Neuron (in vitro differentiated cells): ENCODE results near the gene DUSP18.
"Not testable (repeated sequence)": the region's sequence is repeated elsewhere in the genome, so short reads cannot be mapped to it uniquely, and the experiment has no call there.

ENCODE experiments used
- H2AFZ ChIP-seq: one replicate; pipeline ENCODE4 v1.6.1; 2013; ENCODE audit warnings: low read depth, mild to moderate bottlenecking, inconsistent platforms, low read length, moderate library complexity
- H3K27me3 ChIP-seq: one replicate; pipeline ENCODE4 v1.6.1; 2013; ENCODE audit warnings: low read length; ENCODE audit not compliant: insufficient read depth
- H3K36me3 ChIP-seq: one replicate; pipeline ENCODE4 v1.6.1; 2013; ENCODE audit warnings: low read length; ENCODE audit not compliant: insufficient read depth
- H3K4me1 ChIP-seq: one replicate; pipeline ENCODE4 v1.6.1; 2013; ENCODE audit warnings: low read length; ENCODE audit not compliant: insufficient read depth
- H3K4me3 ChIP-seq: 2 replicates; pipeline ENCODE4 v1.5.1; 2013; ENCODE audit warnings: mild to moderate bottlenecking, low read length, moderate library complexity
- H3K9me3 ChIP-seq: one replicate; pipeline ENCODE4 v1.6.1; 2013; ENCODE audit warnings: low read length

DUSP18 gene

DNA sequence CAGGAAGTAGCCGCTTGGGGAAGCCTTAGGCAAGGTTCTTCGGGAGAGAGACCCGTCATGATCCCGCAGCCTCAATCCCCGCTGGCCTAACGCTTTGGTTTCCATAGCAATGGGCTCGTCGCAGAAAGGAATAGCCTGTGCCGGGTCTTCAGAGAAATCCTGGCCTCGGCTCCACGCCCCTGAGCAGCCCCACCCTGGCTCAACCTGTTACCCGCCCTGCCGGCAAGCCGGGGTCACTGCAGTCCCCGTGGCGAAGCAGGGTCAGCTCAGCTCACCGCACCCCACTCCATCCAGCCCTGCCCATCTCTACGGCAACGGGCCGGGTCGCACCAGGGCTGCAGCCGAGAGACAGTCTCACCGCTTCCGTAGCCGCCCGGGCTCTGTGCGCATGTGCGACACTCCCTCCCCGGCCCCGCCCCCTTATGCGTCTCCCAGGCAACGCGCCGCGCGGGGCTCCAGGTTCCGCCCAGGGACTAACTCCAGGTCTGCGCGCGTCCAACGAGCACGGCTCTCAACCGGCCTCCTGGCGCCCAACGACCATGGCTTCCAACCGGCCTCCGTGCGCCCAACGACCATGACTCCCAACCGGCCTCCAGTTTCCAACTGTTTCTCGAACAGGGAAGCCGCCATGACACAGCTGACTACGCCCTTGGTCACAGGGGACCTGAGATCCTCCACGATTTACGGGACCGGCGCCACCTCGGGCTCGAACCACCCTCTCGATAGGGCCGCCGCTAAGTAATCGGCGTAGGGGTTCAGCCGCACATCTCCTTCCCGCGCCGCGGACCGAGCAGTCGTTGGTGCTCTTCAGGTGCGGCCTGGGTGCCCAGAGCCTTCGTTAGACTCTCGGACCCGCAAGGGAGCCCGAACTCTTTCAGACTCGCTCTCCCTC, at the start of gene DUSP18:
DUSP18 (minus strand) TSS at position 382 of the 892 bp plus-strand sequence. CDS start 3,872 bp downstream, outside the sequence.
- Histone ChIP-seq H3K27me3 (peaks cover 4% of the 10 kb centered on the region), H3K9me3 (no peaks in the 10 kb centered on the region), H2AFZ (peak within 1 kb of the TSS; percentile 86), H3K4me1 (peaks cover 13% of the 10 kb centered on the region), H3K4me3 (peak within 1 kb of the TSS; percentile 72), H3K36me3 (no peaks in the 10 kb centered on the region)

DNA sequence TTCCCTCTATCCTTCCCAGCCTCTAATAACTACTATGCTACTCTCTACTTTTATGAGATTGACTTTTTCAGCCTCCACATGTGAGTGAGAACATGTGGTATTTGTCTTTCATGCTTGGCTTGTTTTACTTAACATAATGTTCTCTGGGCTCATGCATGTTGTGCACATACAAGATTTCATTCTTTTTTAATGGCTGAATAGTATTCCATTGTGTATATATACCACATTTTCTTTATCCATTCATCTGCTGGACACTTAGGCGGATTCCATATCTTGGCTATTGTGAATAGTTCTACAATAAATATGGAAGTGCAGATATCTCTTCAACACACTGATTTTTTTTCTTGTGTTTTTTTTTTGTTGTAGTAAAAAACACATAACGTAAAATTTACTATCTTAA, 46.4 kb upstream of the DUSP18 start:
- Histone ChIP-seq H3K9me3 (no peaks in the 10 kb centered on the region), H3K4me3 (no peak overlapping the region), H3K4me1 (no peaks in the 10 kb centered on the region), H3K27me3 (no peaks in the 10 kb centered on the region), H3K36me3 (no peaks in the 10 kb centered on the region), H2AFZ (no peak overlapping the region)

DNA sequence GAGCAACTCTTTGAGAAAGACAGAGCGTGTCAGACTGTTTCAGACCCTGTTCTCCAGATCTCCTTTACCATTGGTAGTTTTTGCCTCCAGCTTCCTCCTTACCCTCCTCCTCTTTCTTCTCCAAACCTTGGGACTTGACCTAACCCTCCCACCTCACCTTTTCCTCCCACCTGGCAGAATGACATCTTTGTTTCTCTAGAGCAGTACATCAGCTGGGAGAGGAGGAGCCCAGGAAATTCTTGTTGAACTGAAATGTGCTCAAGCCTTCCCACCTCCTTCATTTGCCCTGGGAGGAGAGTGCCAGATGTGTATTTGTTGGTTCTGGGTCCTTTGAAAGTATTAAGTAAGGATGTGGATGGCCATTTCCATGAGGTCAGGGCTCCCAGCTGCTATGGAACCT, 44.4 kb upstream of the DUSP18 start:
- H3K4me3 ChIP-seq: no peak overlapping the region
- no peak overlapping the region for H2AFZ ChIP-seq
- no peaks in the 10 kb centered on the region for H3K36me3 ChIP-seq
- H3K9me3 ChIP-seq: no peaks in the 10 kb centered on the region
- no peaks in the 10 kb centered on the region for H3K4me1 ChIP-seq
- no peaks in the 10 kb centered on the region for H3K27me3 ChIP-seq

DNA sequence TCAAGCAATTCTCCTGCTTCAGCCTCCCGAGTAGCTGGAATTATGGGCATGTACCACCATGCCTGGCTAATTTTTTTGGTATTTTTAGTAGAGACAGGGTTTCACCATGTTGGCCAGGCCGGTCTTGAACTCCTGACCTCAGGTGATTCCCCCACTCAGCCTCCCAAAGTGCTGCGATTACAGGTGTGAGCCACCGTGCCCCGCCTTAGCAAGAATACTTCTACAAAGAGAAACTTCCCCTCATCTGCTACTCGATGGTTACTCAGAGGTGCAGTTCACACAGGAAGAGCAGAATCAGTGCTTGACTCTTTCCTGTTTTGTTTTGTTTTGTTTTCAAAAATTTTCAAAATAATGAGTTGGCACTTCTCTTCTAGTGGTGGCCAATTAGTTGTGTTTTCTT, 42.3 kb upstream of the DUSP18 start:
- not testable (repeated sequence) for H2AFZ ChIP-seq, H3K27me3 ChIP-seq, H3K4me3 ChIP-seq, H3K36me3 ChIP-seq, H3K9me3 ChIP-seq
- peaks cover 11% of the 10 kb centered on the region for H3K4me1 ChIP-seq

DNA sequence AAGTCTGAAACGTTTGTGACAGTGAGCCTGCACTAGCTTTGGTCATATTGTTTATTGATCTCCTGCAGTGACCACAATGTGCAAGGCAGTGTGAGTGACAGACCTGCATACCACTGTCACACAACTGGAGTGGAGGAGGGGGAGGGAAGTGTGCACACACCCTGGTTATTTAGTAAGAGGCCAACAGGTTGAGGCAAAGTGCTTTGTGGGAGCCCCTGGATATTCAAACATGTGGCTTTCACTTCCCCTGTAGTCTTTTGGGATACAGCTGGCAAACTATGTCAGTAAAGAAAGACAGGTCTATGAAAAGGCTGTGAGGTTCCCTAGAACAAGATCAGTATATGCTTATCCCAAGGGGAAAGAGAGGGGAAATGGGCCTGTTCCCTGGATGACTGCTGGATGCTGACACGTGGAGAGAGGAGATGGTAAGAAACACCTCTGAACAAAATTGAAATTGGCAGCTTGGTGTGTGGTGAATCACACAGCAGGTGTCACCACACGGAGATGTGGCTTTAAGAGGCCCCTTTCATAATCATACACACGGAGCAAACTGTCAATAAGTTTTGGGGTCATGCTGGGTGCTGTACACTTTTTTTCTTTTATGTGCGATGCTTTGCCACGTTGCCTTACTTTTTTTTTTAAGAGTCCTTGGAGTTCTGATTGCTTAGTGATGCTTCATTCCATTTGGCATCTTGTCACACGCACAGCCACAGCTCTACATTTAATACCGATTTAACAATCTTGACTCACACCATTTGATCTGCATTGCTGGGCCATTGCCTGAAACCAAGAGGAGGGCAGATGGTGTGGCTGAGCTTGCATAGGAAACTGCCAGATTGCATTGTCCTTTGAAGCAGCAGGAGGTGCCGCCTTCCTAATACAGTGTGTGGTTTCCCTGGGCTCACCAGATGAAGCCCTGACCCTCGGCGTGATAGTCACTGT, 38.3 kb upstream of the DUSP18 start:
- Histone ChIP-seq H2AFZ (no peak overlapping the region), H3K27me3 (no peaks in the 10 kb centered on the region), H3K4me3 (no peak overlapping the region), H3K36me3 (no peaks in the 10 kb centered on the region), H3K9me3 (no peaks in the 10 kb centered on the region), H3K4me1 (peaks cover 11% of the 10 kb centered on the region)

DNA sequence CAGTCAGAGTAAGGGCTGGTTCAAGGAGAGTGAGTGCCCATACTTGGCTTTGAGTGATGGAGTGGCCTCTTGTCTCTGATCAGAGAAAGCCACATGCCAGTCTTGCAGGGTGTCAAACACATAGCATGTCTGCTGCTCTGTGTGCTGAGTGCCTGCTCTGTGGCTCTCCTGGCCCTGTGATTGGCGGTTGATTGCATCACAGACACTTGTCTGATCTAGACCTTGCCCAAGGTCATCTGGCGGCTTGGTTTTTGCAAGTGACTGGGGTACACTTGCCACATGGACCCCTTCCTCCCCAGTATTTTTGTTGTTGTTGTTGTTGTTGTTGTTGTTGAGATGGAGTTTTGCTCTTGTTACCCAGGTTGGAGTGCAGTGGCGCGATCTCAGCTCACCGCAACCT, 37.3 kb upstream of the DUSP18 start:
- H3K4me3 ChIP-seq: no peak overlapping the region
- H3K36me3 ChIP-seq: no peaks in the 10 kb centered on the region
- no peaks in the 10 kb centered on the region for H3K9me3 ChIP-seq
- H2AFZ ChIP-seq: no peak overlapping the region
- H3K4me1 ChIP-seq: peaks cover 11% of the 10 kb centered on the region
- H3K27me3 ChIP-seq: no peaks in the 10 kb centered on the region

DNA sequence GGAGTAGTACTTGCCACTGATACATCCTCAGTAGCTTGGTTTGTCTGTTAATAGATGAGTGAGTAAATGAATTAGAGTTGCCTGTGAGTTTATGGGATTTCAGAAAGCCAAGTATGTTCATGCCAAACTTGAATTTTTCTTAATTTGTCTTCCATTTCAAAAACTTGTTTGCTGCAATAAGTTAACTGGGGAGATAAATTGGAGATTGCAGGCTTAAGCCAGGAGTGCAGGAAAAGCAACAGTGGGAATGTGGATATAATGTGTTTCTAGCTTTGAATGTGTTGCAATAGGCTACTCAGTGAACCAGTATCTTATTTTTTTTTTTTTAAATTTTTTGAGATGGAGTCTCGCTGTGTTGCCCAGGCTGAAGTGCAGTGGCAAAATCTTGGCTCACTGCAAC, 35.2 kb upstream of the DUSP18 start:
- Histone ChIP-seq H3K27me3 (peaks cover 8% of the 10 kb centered on the region), H3K4me3 (no peak overlapping the region)

DNA sequence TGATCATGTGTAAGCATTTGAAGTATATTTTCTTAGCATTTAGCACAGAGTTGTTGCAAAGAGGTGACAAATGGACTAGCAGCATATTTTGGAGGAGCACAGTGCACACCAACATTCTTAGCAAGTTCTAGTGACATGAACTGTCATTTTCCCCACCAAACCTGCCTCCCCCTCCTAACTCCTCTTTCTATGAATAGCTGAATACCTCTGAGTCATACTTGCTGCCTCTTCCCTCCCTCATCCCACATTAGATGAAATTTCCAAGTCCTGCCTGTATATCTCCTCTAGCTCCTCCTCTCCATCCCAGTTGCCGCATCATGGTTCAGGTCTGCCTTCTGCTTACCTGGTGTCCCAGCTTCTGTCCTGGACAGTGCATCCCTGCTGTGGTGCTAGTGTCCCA, 34.2 kb upstream of the DUSP18 start:
- Histone ChIP-seq H3K4me1 (peaks cover 11% of the 10 kb centered on the region), H3K9me3 (no peaks in the 10 kb centered on the region), H3K4me3 (no peak overlapping the region), H3K27me3 (peaks cover 12% of the 10 kb centered on the region), H2AFZ (no peak overlapping the region), H3K36me3 (no peaks in the 10 kb centered on the region)

More for the DNA sequence above, 35.2 kb upstream of the DUSP18 start:
- no peak overlapping the region for H2AFZ ChIP-seq
- no peaks in the 10 kb centered on the region for H3K36me3 ChIP-seq
- H3K4me1 ChIP-seq: peaks cover 11% of the 10 kb centered on the region
- no peaks in the 10 kb centered on the region for H3K9me3 ChIP-seq

DNA sequence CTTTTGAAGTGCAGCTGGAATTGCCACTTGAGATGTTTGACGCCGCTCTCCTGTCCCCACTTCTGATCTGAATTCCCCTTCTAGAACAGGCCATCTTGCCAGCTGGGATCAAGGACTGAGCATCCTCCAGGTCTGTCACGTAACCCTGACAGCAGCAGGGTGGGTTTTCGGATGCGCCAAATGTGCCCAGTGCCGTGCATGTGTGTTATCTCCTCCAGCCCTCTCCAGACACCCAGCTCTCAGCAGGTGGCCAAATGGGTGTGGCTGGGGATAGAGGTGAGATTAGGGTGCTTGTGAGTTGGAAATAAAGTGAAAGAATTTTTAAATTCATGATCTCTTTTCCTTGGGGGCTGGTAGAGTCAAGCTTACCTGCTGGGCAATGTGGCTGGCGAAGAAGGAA, 30.3 kb upstream of the DUSP18 start:
- Histone ChIP-seq H3K4me1 (peaks cover 7% of the 10 kb centered on the region), H3K36me3 (no peaks in the 10 kb centered on the region), H2AFZ (no peak overlapping the region), H3K4me3 (no peak overlapping the region), H3K27me3 (peaks cover 27% of the 10 kb centered on the region), H3K9me3 (no peaks in the 10 kb centered on the region)

DNA sequence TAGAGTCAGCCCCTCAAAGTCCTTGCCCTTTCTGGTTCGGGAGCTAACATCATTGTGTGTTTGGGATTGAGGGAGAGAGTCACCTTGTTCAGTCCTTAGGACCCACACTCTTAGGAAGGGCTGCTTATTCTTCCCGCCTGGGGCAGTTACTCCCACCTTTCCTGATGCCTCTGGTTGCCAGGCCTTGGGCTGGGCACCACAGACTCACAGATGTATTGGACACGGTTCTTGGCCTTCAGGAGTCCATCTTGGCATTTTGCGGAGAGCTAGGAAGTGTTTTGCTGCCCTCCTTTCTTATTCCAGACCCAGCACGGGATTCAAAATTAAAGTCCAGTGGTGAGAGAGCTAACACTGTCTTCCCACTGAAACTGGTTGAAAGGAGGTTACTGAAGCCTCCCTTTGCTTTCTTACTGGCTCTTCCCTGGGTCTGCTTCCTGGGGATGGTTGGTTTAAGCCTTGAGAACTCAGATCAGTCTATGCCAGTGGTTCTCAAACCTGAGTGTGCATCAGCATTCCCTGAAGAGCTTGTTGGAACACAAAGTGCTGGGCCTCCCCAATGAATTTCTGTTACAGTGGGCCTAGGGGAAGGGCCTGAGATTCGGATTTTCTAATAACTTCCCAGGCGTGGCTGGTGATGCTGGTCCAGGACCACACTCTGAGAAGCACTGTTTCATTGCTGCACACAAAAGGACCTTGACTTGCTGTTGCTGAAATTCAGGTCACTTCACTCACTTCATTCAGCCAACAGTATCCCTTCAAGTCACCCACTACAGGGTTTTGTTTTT, 28.4 kb upstream of the DUSP18 start:
- Histone ChIP-seq H2AFZ (no peak overlapping the region), H3K4me1 (peaks cover 7% of the 10 kb centered on the region), H3K4me3 (no peak overlapping the region), H3K36me3 (no peaks in the 10 kb centered on the region), H3K9me3 (no peaks in the 10 kb centered on the region), H3K27me3 (peaks cover 27% of the 10 kb centered on the region)

DNA sequence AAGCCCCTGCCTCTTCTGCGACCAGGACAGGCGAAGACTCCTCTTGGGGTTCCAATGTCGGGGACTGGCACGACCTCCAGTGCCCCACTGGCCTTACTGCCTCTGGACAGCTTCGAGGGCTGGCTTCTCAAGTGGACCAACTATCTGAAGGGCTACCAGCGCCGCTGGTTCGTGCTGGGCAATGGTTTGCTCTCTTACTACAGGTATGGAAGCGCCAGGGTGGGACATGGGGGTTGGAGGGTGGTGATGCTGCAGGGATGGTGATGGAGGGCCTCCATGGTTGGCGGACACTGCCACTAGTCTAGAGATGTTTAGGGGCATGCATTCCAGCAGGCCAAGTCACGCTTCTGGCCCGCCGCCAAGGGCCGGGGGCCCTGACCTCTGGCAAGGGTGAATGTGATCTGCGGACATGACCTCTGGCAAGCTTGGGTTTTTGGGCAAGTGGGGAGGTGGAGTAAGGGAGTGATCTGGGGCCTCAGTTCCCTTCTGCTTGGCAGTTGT, 27.7 kb upstream of the DUSP18 start:
- H3K27me3 ChIP-seq: peaks cover 27% of the 10 kb centered on the region
- peaks cover 7% of the 10 kb centered on the region for H3K4me1 ChIP-seq
- peak overlapping the region; percentile 89 for H2AFZ ChIP-seq
- H3K4me3 ChIP-seq: peak overlapping the region; percentile 70
- H3K9me3 ChIP-seq: no peaks in the 10 kb centered on the region
- H3K36me3 ChIP-seq: no peaks in the 10 kb centered on the region

DNA sequence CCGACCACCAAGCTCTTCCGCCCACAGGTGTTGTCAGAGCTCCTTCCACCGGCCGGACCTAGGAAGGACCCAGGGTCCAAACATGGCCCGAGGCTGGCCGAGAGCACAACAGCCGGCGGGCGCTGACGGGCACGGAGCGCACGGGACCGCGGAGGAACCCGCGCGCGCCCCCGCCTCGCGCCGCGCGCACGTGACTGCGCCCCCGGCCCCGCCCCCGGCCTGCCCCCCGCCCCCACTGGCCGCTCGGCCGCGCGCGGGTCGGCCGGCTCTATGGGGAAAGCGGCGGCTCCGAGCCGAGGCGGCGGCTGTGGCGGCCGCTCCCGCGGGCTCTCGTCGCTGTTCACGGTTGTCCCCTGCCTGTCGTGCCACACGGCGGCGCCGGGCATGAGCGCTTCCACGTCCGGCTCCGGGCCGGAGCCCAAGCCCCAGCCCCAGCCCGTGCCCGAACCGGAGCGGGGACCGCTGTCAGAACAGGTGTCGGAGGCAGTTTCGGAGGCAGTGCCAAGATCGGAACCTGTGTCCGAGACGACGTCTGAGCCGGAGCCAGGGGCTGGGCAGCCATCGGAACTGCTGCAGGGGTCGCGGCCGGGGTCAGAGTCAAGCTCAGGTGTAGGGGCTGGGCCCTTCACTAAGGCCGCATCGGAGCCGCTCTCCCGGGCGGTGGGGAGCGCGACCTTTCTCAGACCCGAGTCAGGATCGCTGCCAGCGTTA, 27.1 kb upstream of the DUSP18 start, which contains the start of gene OSBP2:
OSBP2 (plus strand) TSS at position 235 of the 711 bp plus-strand sequence; CDS start at position 271, 36 bp downstream.
- Histone ChIP-seq H2AFZ (peak within 1 kb of the TSS; percentile 89), H3K9me3 (no peaks in the 10 kb centered on the region), H3K27me3 (peaks cover 27% of the 10 kb centered on the region), H3K4me1 (peaks cover 7% of the 10 kb centered on the region), H3K36me3 (no peaks in the 10 kb centered on the region), H3K4me3 (peak within 1 kb of the TSS; percentile 72)
